D721Med (cell line): ENCODE measurements around the gene URGCP.

Experiments used
- DNase-seq: peaks from one replicate; pipeline ENCODE4 v3.0.0; 2011; ENCODE audit warnings: low spot score; ENCODE audit not compliant: insufficient read length
- FAIRE-seq: peaks from 2 replicates; lab custom pipeline; 2011; peaks lifted over from hg19 to GRCh38; lab: Jason Lieb, UNC
- CTCF ChIP-seq: IDR thresholded peaks from 2 replicates; pipeline ENCODE4 v1.5.1; 2012; ENCODE audit warnings: mild to moderate bottlenecking, control low read depth; ENCODE audit not compliant: insufficient read depth; ENCODE audit errors: missing control alignments

Gene URGCP

GRCh38 chr7:43850348-43851116 lies 55.9 kb downstream of the URGCP start:
- no peak for TF ChIP-seq CTCF
- DNase-seq = no peak
- FAIRE-seq = no peak

- no peak for DNase-seq
Measured at GRCh38 chr7:43849047-43849446, 57.3 kb downstream of the URGCP start.

GRCh38 chr7:43847496-43847895 lies 58.9 kb downstream of the URGCP start:
- DNase-seq (no peak), FAIRE-seq (no peak)
- TF ChIP-seq CTCF = no peak

More at GRCh38 chr7:43849047-43849446, 57.3 kb downstream of the URGCP start:
- TF ChIP-seq CTCF = no peak
- no peak for FAIRE-seq

- DNase-seq = no peak
- TF ChIP-seq CTCF = no peak
- FAIRE-seq = no peak
Measured at GRCh38 chr7:43844662-43845061, 61.7 kb downstream of the URGCP start.

GRCh38 chr7:43844257-43844656 lies 62.1 kb downstream of the URGCP start:
- no peak for FAIRE-seq
- no peak for DNase-seq
- no peak for TF ChIP-seq CTCF

GRCh38 chr7:43843296-43843695 lies 63.1 kb downstream of the URGCP start:
- TF ChIP-seq CTCF = no peak
- FAIRE-seq (no peak), DNase-seq (no peak)

- DNase-seq (no peak), FAIRE-seq (no peak)
- TF ChIP-seq CTCF = no peak
Measured at GRCh38 chr7:43838201-43838658, 68.2 kb downstream of the URGCP start.
